Parathyroid adenoma (tissue), 2 donors: ENCODE data around the gene PABPN1.

Experiments
- H2AFZ ChIP-seq: fragments of 300-600 bp; sonication (generic); one replicate; pipeline ENCODE4 v1.7.0; 2017; ENCODE audit warnings: antibody characterized with exemption, mild to moderate bottlenecking
- H3K27ac ChIP-seq: fragments of 300-600 bp; sonication (generic); one replicate; pipeline ENCODE4 v1.7.0; 2017
- H3K27me3 ChIP-seq: fragments of 300-600 bp; sonication (generic); one replicate; pipeline ENCODE4 v1.7.0; 2017; ENCODE audit warnings: low read length; ENCODE audit not compliant: control insufficient read depth, insufficient read depth
- H3K36me3 ChIP-seq: fragments of 300-600 bp; sonication (generic); one replicate; pipeline ENCODE4 v1.7.0; 2017; ENCODE audit warnings: low read length; ENCODE audit not compliant: control insufficient read depth, insufficient read depth
- H3K4me1 ChIP-seq: fragments of 300-600 bp; sonication (generic); one replicate; pipeline ENCODE4 v1.7.0; 2017; ENCODE audit warnings: control low read depth
- H3K4me2 ChIP-seq: fragments of 300-600 bp; sonication (generic); one replicate; pipeline ENCODE4 v1.7.0; 2017; ENCODE audit warnings: low read length
- H3K4me3 ChIP-seq: fragments of 300-600 bp; sonication (generic); one replicate; pipeline ENCODE4 v1.7.0; 2017; ENCODE audit warnings: low read depth, low read length
- H3K79me2 ChIP-seq: fragments of 300-600 bp; sonication (generic); one replicate; pipeline ENCODE4 v1.7.0; 2017; ENCODE audit warnings: control low read depth
- H3K9ac ChIP-seq: fragments of 300-600 bp; sonication (generic); one replicate; pipeline ENCODE4 v1.7.0; 2017; ENCODE audit warnings: mild to moderate bottlenecking
- H3K9me3 ChIP-seq: fragments of 300-600 bp; sonication (generic); one replicate; pipeline ENCODE4 v1.7.0; 2017; ENCODE audit warnings: low read length; ENCODE audit not compliant: control insufficient read depth
- TF ChIP-seq, protein P1 (sequence below): fragments of 300-600 bp; sonication (generic); IDR thresholded peaks from one replicate; pipeline ENCODE4 v1.7.0; 2017; ENCODE audit warnings: antibody characterized with exemption, mild to moderate bottlenecking
- donor health status: primary hyperparathyroidism.

The PABPN1 gene

DNA sequence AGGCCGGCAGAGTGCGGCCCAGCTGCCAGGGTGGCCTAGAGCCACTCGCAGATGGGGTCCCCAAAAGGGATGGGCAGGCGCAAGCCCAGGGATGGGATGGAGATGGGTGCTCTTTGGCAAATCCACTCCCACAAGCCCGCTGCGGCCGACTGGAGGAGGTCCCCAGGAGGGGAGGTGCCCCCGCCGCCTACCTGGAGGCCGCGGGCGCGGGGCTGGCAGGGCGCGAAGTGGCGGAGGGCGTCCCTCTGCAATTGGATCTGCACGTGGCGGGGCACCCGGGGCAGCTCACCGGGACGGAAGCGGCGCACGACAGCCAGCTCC lies 19.3 kb upstream of the PABPN1 start:
- TF ChIP-seq, protein P1, sequence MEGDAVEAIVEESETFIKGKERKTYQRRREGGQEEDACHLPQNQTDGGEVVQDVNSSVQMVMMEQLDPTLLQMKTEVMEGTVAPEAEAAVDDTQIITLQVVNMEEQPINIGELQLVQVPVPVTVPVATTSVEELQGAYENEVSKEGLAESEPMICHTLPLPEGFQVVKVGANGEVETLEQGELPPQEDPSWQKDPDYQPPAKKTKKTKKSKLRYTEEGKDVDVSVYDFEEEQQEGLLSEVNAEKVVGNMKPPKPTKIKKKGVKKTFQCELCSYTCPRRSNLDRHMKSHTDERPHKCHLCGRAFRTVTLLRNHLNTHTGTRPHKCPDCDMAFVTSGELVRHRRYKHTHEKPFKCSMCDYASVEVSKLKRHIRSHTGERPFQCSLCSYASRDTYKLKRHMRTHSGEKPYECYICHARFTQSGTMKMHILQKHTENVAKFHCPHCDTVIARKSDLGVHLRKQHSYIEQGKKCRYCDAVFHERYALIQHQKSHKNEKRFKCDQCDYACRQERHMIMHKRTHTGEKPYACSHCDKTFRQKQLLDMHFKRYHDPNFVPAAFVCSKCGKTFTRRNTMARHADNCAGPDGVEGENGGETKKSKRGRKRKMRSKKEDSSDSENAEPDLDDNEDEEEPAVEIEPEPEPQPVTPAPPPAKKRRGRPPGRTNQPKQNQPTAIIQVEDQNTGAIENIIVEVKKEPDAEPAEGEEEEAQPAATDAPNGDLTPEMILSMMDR: peak; percentile 3
- H3K79me2 ChIP-seq: peaks cover 3% of the 10 kb centered on the region
- peak overlapping the region; percentile 99 for H3K4me2 ChIP-seq

DNA sequence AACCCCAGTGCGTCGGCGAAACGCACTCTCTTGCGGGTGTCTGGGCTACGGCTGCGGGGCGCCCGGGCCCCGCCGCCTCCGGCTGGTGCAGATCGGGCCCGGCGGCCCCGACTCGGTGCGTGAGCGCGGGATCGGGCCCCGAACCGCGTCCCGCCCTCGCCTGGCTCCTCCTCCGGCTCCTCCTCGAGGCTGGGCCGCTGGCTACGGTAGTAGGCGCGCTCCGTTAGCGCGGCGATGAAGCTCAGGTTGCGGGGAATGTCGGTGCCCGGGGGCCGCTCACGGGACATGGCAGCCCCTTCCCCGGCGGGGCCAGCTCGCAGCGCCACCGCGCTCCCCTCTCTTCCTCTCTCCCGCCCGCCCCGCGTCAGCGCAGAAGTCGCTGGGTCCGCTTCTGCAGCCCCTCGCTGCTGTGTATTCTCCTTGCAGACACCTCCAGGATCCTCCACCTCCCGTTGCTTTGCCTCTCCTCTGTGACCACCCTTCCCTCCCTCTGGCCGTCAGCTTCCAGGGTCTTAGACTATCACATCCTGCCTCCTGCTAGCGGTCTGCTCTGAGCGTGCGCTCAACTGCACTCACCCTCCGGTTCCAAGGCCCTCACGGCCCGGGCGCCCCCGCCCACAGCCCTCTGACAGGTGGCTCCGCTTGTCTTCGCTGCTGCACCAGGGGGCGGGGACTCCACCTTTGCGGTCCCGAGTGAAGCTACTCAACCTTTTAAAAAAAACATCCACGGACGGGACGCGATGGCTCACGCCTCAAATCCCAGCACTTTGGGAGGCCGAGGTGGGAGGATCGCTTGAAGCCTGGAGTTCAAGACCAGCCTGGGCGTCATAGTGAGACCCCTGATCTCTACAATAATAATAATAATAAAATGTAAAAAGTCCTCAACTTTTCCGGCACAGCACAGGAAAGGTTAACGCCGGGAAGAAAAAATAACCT lies 18.7 kb upstream of the PABPN1 start, which contains the start of gene PPP1R3E:
TSS of gene PPP1R3E (minus strand) at position 570 of the 936 bp plus-strand sequence. CDS start at position 287, 283 bp downstream.
- H3K4me2 ChIP-seq: peak within 1 kb of the TSS; percentile 99
- no peaks in the 10 kb centered on the region for H3K36me3 ChIP-seq
- H3K9me3 ChIP-seq: no peaks in the 10 kb centered on the region
- peak within 1 kb of the TSS; percentile 78 for H3K9ac ChIP-seq
- peak within 1 kb of the TSS; percentile 94 for H3K27ac ChIP-seq
- peaks cover 12% of the 10 kb centered on the region for H3K4me1 ChIP-seq
- H3K4me3 ChIP-seq: peak within 1 kb of the TSS; percentile 79
- H2AFZ ChIP-seq: peak within 1 kb of the TSS; percentile 99
- TF ChIP-seq, protein P1: no peak
- H3K79me2 ChIP-seq: peaks cover 9% of the 10 kb centered on the region
- H3K27me3 ChIP-seq: no peaks in the 10 kb centered on the region

More for the DNA sequence above, 19.3 kb upstream of the PABPN1 start:
- no peaks in the 10 kb centered on the region for H3K9me3 ChIP-seq
- H3K4me3 ChIP-seq: peak overlapping the region; percentile 79
- H3K36me3 ChIP-seq: no peaks in the 10 kb centered on the region
- H3K27me3 ChIP-seq: no peaks in the 10 kb centered on the region
- H3K9ac ChIP-seq: peak overlapping the region; percentile 78
- H3K27ac ChIP-seq: peak overlapping the region; percentile 94
- peaks cover 11% of the 10 kb centered on the region for H3K4me1 ChIP-seq
- peak overlapping the region; percentile 99 for H2AFZ ChIP-seq

DNA sequence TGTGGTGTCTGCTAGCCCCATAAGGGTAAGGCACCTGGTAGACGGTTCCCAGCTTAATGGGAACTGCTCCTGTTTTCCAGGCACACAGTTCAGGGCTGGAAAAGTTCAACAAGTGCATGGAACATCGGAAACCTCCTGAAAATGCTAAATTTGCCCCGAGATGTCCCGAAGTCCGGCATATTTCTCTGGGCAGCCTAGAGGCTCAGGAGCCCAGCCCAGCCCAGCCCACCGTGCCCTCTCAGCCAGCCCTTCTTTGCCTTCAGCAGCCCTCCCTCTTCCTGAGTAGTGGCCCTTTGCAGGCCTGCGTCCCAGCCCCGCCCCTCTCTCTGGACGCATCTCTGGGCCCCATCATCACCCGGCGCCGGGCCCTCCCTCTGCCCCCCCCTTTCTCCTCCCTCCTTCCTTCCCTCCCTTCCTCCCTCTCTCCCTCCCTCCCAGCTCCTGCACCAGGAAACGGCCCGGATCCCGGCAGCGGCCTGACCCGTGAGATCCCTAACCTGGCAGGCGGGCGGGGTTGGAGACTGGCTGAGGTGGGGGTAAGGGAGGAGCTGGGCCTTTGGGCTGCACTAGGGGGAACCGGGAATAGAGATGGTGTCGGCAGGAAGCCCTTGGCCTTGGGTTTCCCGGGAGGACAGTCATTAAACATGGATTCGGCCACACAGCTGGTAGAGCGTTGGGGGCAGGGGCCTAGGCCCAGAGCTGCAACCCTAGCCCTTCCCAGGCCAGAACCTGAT lies 14.7 kb upstream of the PABPN1 start, which contains the start of gene BCL2L2:
TSS of gene BCL2L2 (plus strand) at position 422 of the 734 bp plus-strand sequence. CDS start 935 bp downstream, outside the sequence.
- peak within 1 kb of the TSS; percentile 93 for H3K27ac ChIP-seq
- no peaks in the 10 kb centered on the region for H3K27me3 ChIP-seq
- peak within 1 kb of the TSS; percentile 99 for H3K4me2 ChIP-seq
- H3K4me1 ChIP-seq: peaks cover 14% of the 10 kb centered on the region
- peak within 1 kb of the TSS; percentile 84 for H3K4me3 ChIP-seq
- TF ChIP-seq, protein P1: no peak
- no peaks in the 10 kb centered on the region for H3K9me3 ChIP-seq
- H2AFZ ChIP-seq: peak within 1 kb of the TSS; percentile 92
- peaks cover 14% of the 10 kb centered on the region for H3K79me2 ChIP-seq
- H3K36me3 ChIP-seq: no peaks in the 10 kb centered on the region
- H3K9ac ChIP-seq: peak within 1 kb of the TSS; percentile 88

DNA sequence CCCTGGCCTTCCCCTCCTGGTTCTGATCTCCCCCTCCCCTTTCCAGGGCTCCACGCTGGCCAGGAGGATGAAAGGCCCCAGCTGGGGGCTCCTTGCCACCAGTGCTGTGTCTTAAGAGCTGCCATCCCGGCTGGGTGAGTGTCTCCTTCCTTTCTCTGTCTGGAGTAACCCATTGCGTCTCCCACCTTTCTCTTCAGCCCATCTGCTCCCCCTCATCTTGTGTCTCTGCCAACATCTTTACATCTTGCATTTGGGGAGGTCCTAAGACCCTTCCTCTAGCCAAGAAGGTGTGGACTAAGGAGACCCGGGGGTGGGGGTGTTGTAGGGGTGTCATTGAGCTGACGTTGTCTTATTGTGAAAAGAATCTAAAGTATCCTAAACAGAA lies 14.1 kb upstream of the PABPN1 start:
- Histone ChIP-seq H3K79me2 (peaks cover 14% of the 10 kb centered on the region), H3K4me2 (peak overlapping the region; percentile 99), H3K27me3 (no peaks in the 10 kb centered on the region), H3K9ac (peak overlapping the region; percentile 88), H3K4me1 (peaks cover 14% of the 10 kb centered on the region), H3K9me3 (no peaks in the 10 kb centered on the region), H3K4me3 (peak overlapping the region; percentile 84), H3K36me3 (no peaks in the 10 kb centered on the region), H3K27ac (peak overlapping the region; percentile 93), H2AFZ (peak overlapping the region; percentile 92)
- TF ChIP-seq, protein P1: no peak
